HG03135 (cell line): ENCODE data around the gene ST3GAL2.
"Not testable (repeated sequence)": the region's sequence is repeated elsewhere in the genome, so short reads cannot be mapped to it uniquely, and the experiment has no call there.

Source experiments
- ATAC-seq: cut with Tn5 transposase; IDR thresholded peaks from one replicate; pipeline ENCODE4 v1.9.1; 2021; ENCODE audit warnings: mild to moderate bottlenecking, moderate library complexity; ENCODE audit not compliant: unreplicated experiment

Gene ST3GAL2

DNA sequence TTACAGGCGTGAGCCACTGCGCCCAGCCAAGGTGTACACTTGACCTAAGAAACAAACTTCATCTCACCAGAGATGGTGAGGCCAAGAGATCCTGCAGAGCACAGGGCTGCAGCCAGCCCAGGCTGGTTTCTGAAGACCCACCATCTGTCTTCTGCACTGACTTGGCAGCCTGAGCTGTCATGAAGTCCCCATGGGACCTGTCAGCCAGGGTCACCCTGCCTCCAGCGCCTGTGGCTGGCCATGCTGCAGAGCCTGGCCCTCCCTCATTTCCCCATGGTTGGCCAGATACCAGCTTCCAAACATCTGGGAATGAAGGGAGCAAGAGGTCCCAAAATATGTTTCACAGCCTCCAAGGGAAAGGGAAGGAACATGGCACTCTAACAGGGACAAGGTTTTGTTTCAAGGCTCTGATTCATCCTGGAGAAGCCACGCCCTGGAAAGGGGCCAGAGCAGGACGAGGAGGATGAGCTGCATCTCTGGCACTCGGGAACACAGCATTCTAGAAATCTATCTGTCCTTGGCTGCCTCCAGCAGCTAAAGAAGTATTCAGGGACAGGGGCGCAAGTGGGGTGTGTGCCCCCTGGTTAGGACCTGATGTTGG is 46.9 kb downstream of the ST3GAL2 start:
- no peak for ATAC-seq

DNA sequence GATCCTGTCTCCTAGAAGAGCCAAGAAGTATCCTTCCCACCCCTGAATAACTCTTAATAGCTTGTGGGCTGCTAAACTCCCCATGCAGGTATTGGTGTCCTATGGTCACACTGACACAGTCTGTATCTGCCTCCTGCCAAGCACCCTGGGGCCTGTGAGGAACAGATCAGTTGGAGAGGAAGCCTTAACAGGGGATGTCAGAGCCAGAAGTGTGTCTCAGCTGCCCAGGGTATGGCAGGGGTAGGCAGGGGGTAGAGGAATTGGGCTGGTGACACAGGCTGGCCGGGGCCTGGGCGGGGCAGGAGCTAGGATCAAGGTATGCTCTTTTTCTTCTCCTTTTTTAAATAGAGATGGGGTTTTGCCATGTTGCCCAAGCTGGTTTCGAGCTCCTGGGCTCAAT is 47.5 kb downstream of the ST3GAL2 start:
- ATAC-seq, result no peak

GRCh38 chr16:70390774-70391173 is 48.1 kb downstream of the ST3GAL2 start:
- no peak for ATAC-seq

GRCh38 chr16:70388006-70388680 is 50.8 kb downstream of the ST3GAL2 start:
- no peak for ATAC-seq

DNA sequence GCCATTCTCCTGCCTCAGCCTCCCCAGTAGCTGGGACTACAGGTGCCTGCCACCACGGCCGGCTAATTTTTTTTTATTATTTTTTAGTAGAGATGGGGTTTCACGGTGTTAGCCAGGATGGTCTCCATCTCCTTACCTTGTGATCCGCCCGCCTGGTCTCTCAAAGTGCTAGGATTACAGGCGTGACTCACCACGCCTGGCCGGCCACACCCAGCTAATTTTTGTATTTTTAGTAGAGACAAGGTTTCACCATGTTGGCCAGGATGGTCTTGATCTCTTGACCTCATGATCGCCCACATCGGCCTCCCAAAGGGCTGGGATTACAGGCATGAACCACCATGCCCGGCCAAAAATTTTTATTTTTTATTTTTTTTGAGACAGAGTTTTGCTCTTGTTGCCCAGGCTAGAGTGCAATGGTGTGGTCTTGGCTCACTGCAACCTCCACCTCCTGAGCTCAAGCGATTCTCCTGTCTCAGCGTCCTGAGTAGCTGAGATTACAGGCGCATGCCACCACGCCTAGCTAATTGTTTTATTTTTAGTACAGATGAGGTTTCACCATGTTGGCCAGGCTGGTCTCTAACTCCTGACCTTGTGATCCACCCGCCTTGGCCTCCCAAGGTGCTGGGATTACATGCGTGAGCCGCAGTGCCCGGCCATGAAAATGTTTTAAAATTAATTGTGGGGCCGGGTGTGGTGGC is 52.5 kb downstream of the ST3GAL2 start:
- ATAC-seq, result not testable (repeated sequence)

GRCh38 chr16:70383421-70383960 is 55.4 kb downstream of the ST3GAL2 start:
- no peak for ATAC-seq

GRCh38 chr16:70381604-70382342 is 57.1 kb downstream of the ST3GAL2 start:
- peak; percentile 16 for ATAC-seq

GRCh38 chr16:70380919-70381603 is 57.8 kb downstream of the ST3GAL2 start:
- ATAC-seq, result peak; percentile 90

DNA sequence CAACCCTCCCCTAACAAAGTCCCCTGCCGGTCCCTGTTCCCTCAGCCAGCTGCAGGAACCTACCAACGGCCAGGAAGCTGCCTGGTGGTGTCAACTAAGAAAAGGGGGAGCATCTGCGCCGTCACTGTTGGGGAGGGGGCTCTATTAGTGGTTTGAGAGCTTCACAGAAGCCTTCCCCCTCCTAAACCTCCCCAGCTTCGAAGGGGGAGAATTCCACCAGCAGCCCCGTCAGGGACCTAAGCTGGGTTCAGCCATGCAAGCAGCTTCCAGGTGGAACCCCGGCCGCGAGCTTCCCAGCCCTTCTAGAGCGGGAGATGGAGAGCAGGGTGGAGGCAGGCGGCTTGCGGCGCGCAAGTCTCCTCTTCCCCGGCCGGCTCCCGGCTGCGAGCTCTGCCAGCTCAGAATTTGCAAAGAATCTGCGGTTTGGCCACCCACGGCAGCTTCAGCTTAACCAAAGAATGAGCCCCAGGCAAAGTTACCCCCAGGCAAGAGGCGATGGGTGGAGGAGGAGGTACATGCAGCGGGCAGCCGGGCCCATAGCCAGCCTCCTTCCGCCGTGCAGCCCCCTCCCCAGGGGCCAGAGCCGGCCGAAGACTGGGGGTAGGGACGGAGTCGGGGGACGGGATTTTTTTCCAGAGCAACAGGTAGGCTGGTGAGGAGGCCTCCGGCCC is 58.5 kb downstream of the ST3GAL2 start:
- ATAC-seq, result peak; percentile 13

DNA sequence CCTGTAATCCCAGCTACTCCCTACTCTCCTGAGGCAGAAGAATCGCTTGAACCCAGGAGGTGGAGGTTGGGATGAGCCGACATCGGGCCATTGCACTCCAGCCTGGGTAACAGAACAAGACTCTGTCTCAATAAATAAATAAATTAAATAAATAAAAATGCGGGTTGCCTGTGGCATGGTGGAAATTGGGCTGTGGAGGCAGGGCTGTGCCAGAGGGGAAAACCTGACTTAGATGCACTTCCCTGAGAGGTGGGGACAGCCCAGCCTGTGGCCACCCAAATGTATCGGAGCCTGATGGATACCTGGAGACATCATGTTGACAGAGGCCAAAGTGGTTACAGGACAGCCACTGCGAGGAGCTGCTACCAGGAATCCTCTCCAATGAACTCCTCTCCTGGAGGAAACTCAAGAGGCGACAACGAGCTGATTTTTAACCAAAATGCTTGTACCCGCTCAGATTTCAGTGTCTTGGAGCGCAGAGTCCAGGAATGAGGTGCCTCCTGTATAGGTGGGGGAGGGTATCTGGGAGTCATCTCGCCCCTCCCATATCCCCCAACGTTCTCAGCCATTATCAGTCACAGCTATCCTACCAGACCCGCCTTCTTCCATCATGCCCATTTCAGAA is 59.9 kb downstream of the ST3GAL2 start:
- ATAC-seq, result no peak

- no peak for ATAC-seq
Observed at GRCh38 chr16:70377782-70378181, 61.1 kb downstream of the ST3GAL2 start.

DNA sequence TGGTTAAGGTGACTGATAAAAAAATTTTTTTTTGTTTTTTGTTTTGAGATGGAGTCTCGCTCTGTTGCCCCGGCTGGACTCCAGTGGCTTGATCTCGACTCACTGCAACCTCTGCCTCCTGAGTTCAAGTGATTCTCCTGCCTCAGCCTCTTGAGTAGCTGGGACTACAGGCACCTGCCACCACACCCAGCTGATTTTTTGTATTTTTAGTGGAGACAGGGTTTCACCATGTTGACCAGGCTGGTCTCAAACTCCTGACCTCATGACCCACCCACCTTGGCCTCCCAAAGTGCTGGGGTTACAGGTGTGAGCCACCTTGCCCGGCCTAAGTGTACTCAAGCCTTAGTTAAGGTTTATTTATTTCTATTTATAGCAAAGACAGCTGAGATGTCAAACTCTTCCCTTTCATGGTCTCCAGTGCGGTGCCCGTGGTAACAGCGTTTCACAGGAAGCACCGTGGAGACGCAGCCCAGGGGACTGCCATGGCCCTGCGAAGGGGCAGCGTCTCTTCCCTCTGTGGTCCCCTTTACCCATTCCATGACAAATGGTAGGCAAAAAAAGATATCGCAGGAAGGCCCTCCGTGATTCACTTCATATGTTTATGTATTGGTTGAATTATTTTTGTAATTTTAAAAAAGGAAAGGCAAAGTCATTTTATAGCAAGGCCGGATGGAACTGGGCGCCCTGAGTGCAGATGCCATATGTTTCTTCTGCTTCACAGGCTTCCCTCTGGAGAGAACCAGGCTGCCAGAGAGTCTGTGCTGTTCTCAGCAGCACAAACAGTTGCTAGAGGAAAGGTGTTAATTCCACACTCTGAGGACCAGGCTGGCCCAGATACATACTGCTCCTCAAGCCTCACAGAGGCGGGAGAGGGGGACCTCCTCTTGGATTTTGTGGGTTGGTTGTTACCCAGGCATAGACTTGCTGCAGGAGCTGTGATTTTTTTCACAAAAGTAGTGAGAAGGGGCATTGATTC is 63.0 kb downstream of the ST3GAL2 start:
- ATAC-seq, result no peak

GRCh38 chr16:70374213-70374612 is 64.7 kb downstream of the ST3GAL2 start:
- ATAC-seq, result no peak

GRCh38 chr16:70372921-70373728 is 65.8 kb downstream of the ST3GAL2 start:
- ATAC-seq, result no peak

GRCh38 chr16:70370924-70371323 is 68.0 kb downstream of the ST3GAL2 start:
- no peak for ATAC-seq

GRCh38 chr16:70370145-70370544 is 68.8 kb downstream of the ST3GAL2 start:
- not testable (repeated sequence) for ATAC-seq

GRCh38 chr16:70364399-70364798 is 74.5 kb downstream of the ST3GAL2 start:
- ATAC-seq, result no peak

- ATAC-seq, result no peak
Observed at GRCh38 chr16:70359552-70359951, 79.3 kb downstream of the ST3GAL2 start.
